CD14-positive monocyte (primary cell): ENCODE measurements around the gene TAF1A. TPM values are rescaled to one million over a fixed set of nuclear protein-coding genes. Genes with fewer than 3 reads are reported as not detected.

Experiments
- DNase-seq, 3 donors: peaks; one replicate each; pipeline ENCODE4 v3.0.0-alpha.2; 2011 to 2022
- H2AFZ ChIP-seq: 2 replicates; pipeline ENCODE4 v1.6.0; 2012; ENCODE audit warnings: mild to moderate bottlenecking, low read depth, low read length, inconsistent platforms; ENCODE audit not compliant: insufficient read depth, poor library complexity, severe bottlenecking
- H3K27ac ChIP-seq, 2 donors: 1 replicate in 1 of 2; 2 replicates in 1 of 2; pipeline ENCODE4 v1.5.1; 2012 to 2013; ENCODE audit warnings: low read length in 2 of 2, control low read depth in 1 of 2, inconsistent platforms in 1 of 2, low read depth in 1 of 2, mild to moderate bottlenecking in 1 of 2
- H3K27me3 ChIP-seq, 2 donors: one replicate each; pipeline versions ENCODE4 v1.6.0 to v1.6.1; 2011 to 2013; ENCODE audit warnings: low read length in 2 of 2; ENCODE audit not compliant: control insufficient read depth in 2 of 2, insufficient read depth in 2 of 2
- H3K36me3 ChIP-seq, 2 donors: replicated peaks in 1 of 2; 1 replicate in 1 of 2; 2 replicates in 1 of 2; pipeline versions ENCODE4 v1.5.1 to v1.6.1; 2012 to 2013; ENCODE audit warnings: low read length in 2 of 2, control low read depth in 1 of 2, inconsistent platforms in 1 of 2, mild to moderate bottlenecking in 1 of 2; ENCODE audit not compliant: insufficient read depth in 2 of 2, control insufficient read depth in 1 of 2
- H3K4me1 ChIP-seq, 2 donors: 1 replicate in 1 of 2; 2 replicates in 1 of 2; pipeline versions ENCODE4 v1.5.1 to v1.6.1; 2012 to 2013; ENCODE audit warnings: low read length in 2 of 2, control low read depth in 1 of 2, inconsistent platforms in 1 of 2, mild to moderate bottlenecking in 1 of 2, moderate library complexity in 1 of 2; ENCODE audit not compliant: insufficient read depth in 2 of 2, control insufficient read depth in 1 of 2
- H3K4me2 ChIP-seq: replicated peaks from 2 replicates; pipeline ENCODE3; 2012; ENCODE audit warnings: low read length, moderate library complexity, mild to moderate bottlenecking; ENCODE audit not compliant: poor library complexity, severe bottlenecking; ENCODE audit errors: extremely low read depth
- H3K4me3 ChIP-seq, 3 experiments: fragments of 200-600 bp in 1 of 3; sonication (generic) in 1 of 3; replicated peaks in 1 of 3; 1 replicate in 2 of 3; 2 replicates in 1 of 3; pipeline ENCODE4 v1.5.1; 2011 to 2013; ENCODE audit warnings: low read length in 3 of 3, mild to moderate bottlenecking in 3 of 3, control low read depth in 2 of 3, low read depth in 2 of 3, inconsistent platforms in 1 of 3, moderate library complexity in 1 of 3
- H3K79me2 ChIP-seq: 2 replicates; pipeline ENCODE4 v1.6.0; 2012; ENCODE audit warnings: mild to moderate bottlenecking, control low read depth, inconsistent platforms, low read length, moderate library complexity; ENCODE audit not compliant: insufficient read depth
- H3K9ac ChIP-seq: 2 replicates; pipeline ENCODE4 v1.6.0; 2017; ENCODE audit warnings: low read length, mild to moderate bottlenecking; ENCODE audit not compliant: insufficient read depth, poor library complexity, severe bottlenecking
- H3K9me3 ChIP-seq, 2 donors: replicated peaks in 1 of 2; 1 replicate in 1 of 2; 2 replicates in 1 of 2; pipeline versions ENCODE4 v1.5.1 to v1.6.1; 2012 to 2013; ENCODE audit warnings: low read length in 2 of 2, control low read depth in 1 of 2; ENCODE audit not compliant: control insufficient read depth in 1 of 2, insufficient read depth in 1 of 2
- H4K20me1 ChIP-seq: 2 replicates; pipeline ENCODE4 v1.6.0; 2012; ENCODE audit warnings: mild to moderate bottlenecking, low read length, control low read depth, moderate library complexity; ENCODE audit not compliant: insufficient read depth
- H3K27ac Mint-ChIP-seq, 7 donors: one replicate each; pipeline ENCODE4 v1.8.0; 2020; ENCODE audit warnings: mild to moderate bottlenecking in 7 of 7, mixed read lengths in 7 of 7, moderate library complexity in 6 of 7, inconsistent platforms in 2 of 7
- H3K27me3 Mint-ChIP-seq, 3 donors: one replicate each; pipeline ENCODE4 v1.8.0; 2021 to 2022; ENCODE audit warnings: low read depth in 3 of 3, mild to moderate bottlenecking in 3 of 3, mixed read lengths in 3 of 3, moderate library complexity in 3 of 3, inconsistent platforms in 1 of 3
- H3K36me3 Mint-ChIP-seq, 2 donors: one replicate each; pipeline ENCODE4 v1.8.0; 2020; ENCODE audit warnings: mixed read lengths in 2 of 2, inconsistent platforms in 1 of 2, mild to moderate bottlenecking in 1 of 2
- H3K4me1 Mint-ChIP-seq: one replicate; pipeline ENCODE4 v1.8.0; 2020; ENCODE audit warnings: mild to moderate bottlenecking, mixed read lengths
- H3K4me3 Mint-ChIP-seq, 2 donors: one replicate each; pipeline ENCODE4 v1.8.0; 2020; ENCODE audit warnings: mild to moderate bottlenecking in 2 of 2, mixed read lengths in 2 of 2, moderate library complexity in 1 of 2
- H3K9me3 Mint-ChIP-seq, 7 donors: one replicate each; pipeline ENCODE4 v1.8.0; 2020 to 2022; ENCODE audit warnings: mixed read lengths in 7 of 7, mild to moderate bottlenecking in 6 of 7, moderate library complexity in 6 of 7, inconsistent platforms in 2 of 7
- CTCF ChIP-seq: fragments of 200-600 bp; IDR thresholded peaks from one replicate; pipeline ENCODE4 v1.8.0; 2022; ENCODE audit warnings: antibody characterized with exemption, mild to moderate bottlenecking
- whole genome bisulfite sequencing: methylation state at CpG from one replicate; pipeline ENCODE4 v1.1.5; 2013; ENCODE audit warnings: missing lambda C conversion rate; ENCODE audit not compliant: insufficient coverage; 5-methylcytosine and 5-hydroxymethylcytosine counted together
- intact Hi-C, 2 donors: fragments of 100-400 bp; cut with micrococcal nuclease; formaldehyde crosslinking; loops; one replicate each; pipeline versions ENCODE4 v1.15.0 to v1.15.1; 2023
- polyA plus RNA-seq, 3 donors: library from polyadenylated mRNA; depleted of rRNA in 1 of 3; unstranded in 2 of 3; stranded (reverse) in 1 of 3; fragments of 300-500 nt in 2 of 3; fragments of >200 nt in 1 of 3; fragmentation: Illumina TruSeq in 2 of 3; gene quantifications; 1 replicate in 2 of 3; 2 replicates in 1 of 3; pipeline ENCODE4 v1.2.3, GENCODE V29; 2012 to 2021

The TAF1A gene
- polyA plus RNA-seq, 3 donors, result 1.3 to 5.1 (median 2.5) TPM

GRCh38 chr1:222600281-222600680 lies 10.5 kb upstream of the TAF1A start:
- H3K27me3 Mint-ChIP-seq, result peaks cover 1 to 9% (median 6%) of the 10 kb centered on the region in 3 donors
- no peak for TF ChIP-seq CTCF
- Histone ChIP-seq H3K9ac (no peak overlapping the region), H3K9me3 (no peaks in the 10 kb centered on the region), H3K27me3 (no peaks in the 10 kb centered on the region), H3K36me3 (no peaks in the 10 kb centered on the region), H3K4me3 (no peak overlapping the region), H3K4me1 (no peaks in the 10 kb centered on the region), H3K79me2 (no peaks in the 10 kb centered on the region), H3K4me2 (no peak overlapping the region), H2AFZ (no peak overlapping the region), H3K27ac (no peak overlapping the region), H4K20me1 (no peaks in the 10 kb centered on the region)
- no CpG with 5 or more reads among the region's 1 CpG for WGBS
- H3K27ac Mint-ChIP-seq, result no peak overlapping the region
- H3K4me1 Mint-ChIP-seq, result peaks cover 1% of the 10 kb centered on the region
- intact Hi-C loops, result no loop called here
- no peak overlapping the region for H3K4me3 Mint-ChIP-seq
- H3K36me3 Mint-ChIP-seq, result no peaks in the 10 kb centered on the region
- no peak for DNase-seq
- H3K9me3 Mint-ChIP-seq, result peaks cover 0 to 3% (median 0%) of the 10 kb centered on the region in 7 donors

- WGBS, result 96% methylated on average over 4 of the region's 4 CpGs
- no peaks in the 10 kb centered on the region for H3K79me2 ChIP-seq
Measured at GRCh38 chr1:222596696-222597095, 7.0 kb upstream of the TAF1A start.

More at GRCh38 chr1:222596696-222597095, 7.0 kb upstream of the TAF1A start:
- H3K36me3 ChIP-seq, result no peaks in the 10 kb centered on the region
- H3K27me3 ChIP-seq, result no peaks in the 10 kb centered on the region
- H3K27ac Mint-ChIP-seq, result no peak overlapping the region
- intact Hi-C loops, result no loop called here
- no peak for DNase-seq
- no peaks in the 10 kb centered on the region for H3K4me1 ChIP-seq
- peaks cover 1% of the 10 kb centered on the region for H3K4me1 Mint-ChIP-seq
- peaks cover 0 to 4% (median 3%) of the 10 kb centered on the region in 7 donors for H3K9me3 Mint-ChIP-seq
- H3K27ac ChIP-seq, result no peak overlapping the region
- H2AFZ ChIP-seq, result no peak overlapping the region
- H3K4me3 Mint-ChIP-seq, result no peak overlapping the region
- H3K9ac ChIP-seq, result no peak overlapping the region
- no peak for TF ChIP-seq CTCF
- H3K27me3 Mint-ChIP-seq, result peaks cover 2 to 3% (median 3%) of the 10 kb centered on the region in 3 donors
- H3K4me3 ChIP-seq, result no peak overlapping the region
- H3K4me2 ChIP-seq, result no peak overlapping the region
- H4K20me1 ChIP-seq, result no peaks in the 10 kb centered on the region
- H3K9me3 ChIP-seq, result no peaks in the 10 kb centered on the region
- H3K36me3 Mint-ChIP-seq, result no peaks in the 10 kb centered on the region
